B cell (primary cell): ENCODE measurements around the gene ATP1B2. TPM values are rescaled to one million over a fixed set of nuclear protein-coding genes. Genes with fewer than 3 reads are reported as not detected.
"Not testable (repeated sequence)": the region's sequence is repeated elsewhere in the genome, so short reads cannot be mapped to it uniquely, and the experiment has no call there.

Experiments
- ATAC-seq: fragments of 200-7000 bp; cut with Tn5 transposase; one replicate; pipeline ENCODE4 v1.10.0; 2021; ENCODE audit warnings: low read depth, mild to moderate bottlenecking, moderate number of reproducible peaks, moderate library complexity
- CTCF ChIA-PET: fragments of 350-600 bp; sonication (Branson Sonifier 250); formaldehyde crosslinking; loops from one replicate; lab custom pipeline; 2021; ENCODE audit warnings: antibody characterized with exemption, inconsistent platforms; lab: Charles Lee
- POLR2A ChIA-PET: fragments of 350-600 bp; sonication (Branson Sonifier 250); formaldehyde crosslinking; loops from one replicate; lab custom pipeline; 2021; ENCODE audit warnings: antibody characterized with exemption; lab: Charles Lee
- DNase-seq: peaks from one replicate; pipeline ENCODE4 v3.0.0; 2013
- H2AFZ ChIP-seq: 2 replicates; pipeline ENCODE4 v1.6.1; 2012; ENCODE audit warnings: mild to moderate bottlenecking, low read depth, low read length; ENCODE audit not compliant: insufficient read depth, poor library complexity, severe bottlenecking
- H3K27ac ChIP-seq, 2 donors: 1 replicate in 1 of 2; 2 replicates in 1 of 2; pipeline ENCODE4 v1.5.1; 2012 to 2013; ENCODE audit warnings: low read length in 2 of 2, mild to moderate bottlenecking in 2 of 2, moderate library complexity in 1 of 2
- H3K27me3 ChIP-seq, 4 experiments: fragments of 200-600 bp in 1 of 4; sonication (generic) in 1 of 4; replicated peaks in 1 of 4; 1 replicate in 2 of 4; 2 replicates in 2 of 4; pipeline versions ENCODE4 v1.6.1 to v1.7.0; 2013 to 2016; ENCODE audit warnings: low read length in 3 of 4, mild to moderate bottlenecking in 2 of 4, mixed read lengths in 1 of 4, moderate library complexity in 1 of 4; ENCODE audit not compliant: insufficient read depth in 4 of 4, control insufficient read depth in 3 of 4; ENCODE audit errors: control extremely low read depth in 1 of 4
- H3K36me3 ChIP-seq, 2 experiments: replicated peaks in 1 of 2; 1 replicate in 1 of 2; 2 replicates in 1 of 2; pipeline versions ENCODE4 v1.6.1 to v1.7.1; 2013; ENCODE audit warnings: low read length in 1 of 2; ENCODE audit not compliant: insufficient read depth in 2 of 2, control insufficient read depth in 1 of 2; ENCODE audit errors: control extremely low read depth in 1 of 2, extremely low read depth in 1 of 2
- H3K4me1 ChIP-seq, 2 donors: fragments of 200-600 bp in 1 of 2; sonication (generic) in 1 of 2; 1 replicate in 1 of 2; 2 replicates in 1 of 2; pipeline versions ENCODE4 v1.5.1 to v1.6.1; 2013 to 2017; ENCODE audit warnings: low read length in 2 of 2; ENCODE audit not compliant: control insufficient read depth in 2 of 2, insufficient read depth in 2 of 2
- H3K4me2 ChIP-seq: replicated peaks from 2 replicates; pipeline ENCODE3; 2012; ENCODE audit warnings: mild to moderate bottlenecking, low read depth, low read length; ENCODE audit not compliant: poor library complexity, severe bottlenecking
- H3K4me3 ChIP-seq, 5 experiments: fragments of 200-600 bp in 1 of 5; sonication (generic) in 1 of 5; 1 replicate in 3 of 5; 2 replicates in 2 of 5; pipeline versions ENCODE4 v1.5.1 to v1.7.0; 2011 to 2016; ENCODE audit warnings: low read length in 4 of 5, mild to moderate bottlenecking in 4 of 5, low read depth in 2 of 5, control low read depth in 1 of 5, moderate library complexity in 1 of 5; ENCODE audit not compliant: insufficient read depth in 1 of 5; ENCODE audit errors: control extremely low read depth in 1 of 5, extremely low read depth in 1 of 5
- H3K79me2 ChIP-seq: fragments of 200-600 bp; sonication (generic); one replicate; pipeline ENCODE4 v1.6.0; 2016; ENCODE audit warnings: low read length; ENCODE audit not compliant: control insufficient read depth, insufficient read depth
- H3K9ac ChIP-seq: fragments of 200-600 bp; sonication (generic); 2 replicates; pipeline ENCODE4 v1.6.1; 2017; ENCODE audit warnings: mild to moderate bottlenecking, low read length, moderate library complexity
- H3K9me3 ChIP-seq, 3 donors: one replicate each; pipeline versions ENCODE4 v1.6.1 to v1.7.1; 2013; ENCODE audit warnings: low read length in 2 of 3; ENCODE audit not compliant: control insufficient read depth in 2 of 3, insufficient read depth in 1 of 3; ENCODE audit errors: control extremely low read depth in 1 of 3
- H4K20me1 ChIP-seq: 2 replicates; pipeline ENCODE4 v1.6.0; 2012; ENCODE audit warnings: mild to moderate bottlenecking, low read length; ENCODE audit not compliant: insufficient read depth, control insufficient read depth, poor library complexity, severe bottlenecking
- H3K27ac Mint-ChIP-seq: one replicate; pipeline ENCODE4 v1.8.0; 2021; ENCODE audit warnings: mixed read lengths
- H3K27me3 Mint-ChIP-seq: one replicate; pipeline ENCODE4 v1.8.0; 2021; ENCODE audit warnings: mixed read lengths
- H3K4me1 Mint-ChIP-seq: one replicate; pipeline ENCODE4 v1.8.0; 2021; ENCODE audit warnings: mixed read lengths
- H3K4me3 Mint-ChIP-seq: one replicate; pipeline ENCODE4 v1.8.0; 2021; ENCODE audit warnings: mixed read lengths
- H3K9me3 Mint-ChIP-seq: one replicate; pipeline ENCODE4 v1.8.0; 2022; ENCODE audit warnings: mixed read lengths; ENCODE audit not compliant: insufficient read depth
- EZH2 ChIP-seq: IDR thresholded peaks from 2 replicates; pipeline ENCODE4 v1.6.1; 2012; ENCODE audit warnings: borderline replicate concordance, low read depth, mild to moderate bottlenecking, moderate library complexity, low read length; ENCODE audit not compliant: insufficient read depth, poor library complexity, severe bottlenecking
- WGBS: methylation state at CpG from one replicate; pipeline ENCODE4 v1.1.5; 2013; ENCODE audit warnings: missing lambda C conversion rate; ENCODE audit not compliant: insufficient coverage; 5-methylcytosine and 5-hydroxymethylcytosine counted together
- intact Hi-C: fragments of 100-400 bp; cut with micrococcal nuclease; formaldehyde crosslinking; loops from one replicate; pipeline ENCODE4 v1.10.0; 2022
- polyA plus RNA-seq: library from polyadenylated mRNA; depleted of rRNA; stranded (reverse); fragments of >200 nt; gene quantifications from 2 replicates; pipeline ENCODE4 v1.2.3, GENCODE V29; 2012
- total RNA-seq, 2 donors: library from RNA; stranded (reverse); fragments of 120-200 nt in 1 of 2; gene quantifications; 1 replicate in 1 of 2; 2 replicates in 1 of 2; pipeline versions ENCODE4 v1.2.3 to v1.2.4, GENCODE V29; 2013 to 2022
- TF ChIP-seq, protein P1 (sequence below): fragments of 200-600 bp; IDR thresholded peaks from one replicate; pipeline ENCODE4 v1.8.0; 2022; ENCODE audit warnings: antibody characterized with exemption, mild to moderate bottlenecking

ATP1B2 gene
- total and polyA plus RNA-seq, 2 donors (not counting 1 experiment from before 2014, with no cell fraction given): 0.39 TPM; not detected in 1

DNA sequence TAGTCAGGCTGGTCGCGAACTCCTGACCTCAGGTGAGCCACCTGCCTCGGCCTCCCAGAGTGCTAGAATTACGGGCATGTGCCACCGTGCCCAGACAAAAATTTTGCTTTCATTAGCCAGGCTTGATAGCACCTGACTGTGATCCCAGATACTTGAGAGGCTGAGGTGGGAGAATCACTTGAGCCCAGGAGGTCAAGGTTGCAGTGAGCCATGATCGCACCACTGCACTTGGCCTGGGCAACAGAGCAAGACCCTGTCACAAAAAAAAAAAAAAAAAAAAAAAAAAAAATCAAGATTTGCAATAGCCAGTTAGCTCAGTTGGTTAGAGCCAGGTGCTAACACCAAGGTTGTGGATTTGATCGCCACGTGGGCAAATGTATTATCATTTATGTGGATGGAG lies 29.9 kb upstream of the ATP1B2 start:
- intact Hi-C loops: no loop called here

DNA sequence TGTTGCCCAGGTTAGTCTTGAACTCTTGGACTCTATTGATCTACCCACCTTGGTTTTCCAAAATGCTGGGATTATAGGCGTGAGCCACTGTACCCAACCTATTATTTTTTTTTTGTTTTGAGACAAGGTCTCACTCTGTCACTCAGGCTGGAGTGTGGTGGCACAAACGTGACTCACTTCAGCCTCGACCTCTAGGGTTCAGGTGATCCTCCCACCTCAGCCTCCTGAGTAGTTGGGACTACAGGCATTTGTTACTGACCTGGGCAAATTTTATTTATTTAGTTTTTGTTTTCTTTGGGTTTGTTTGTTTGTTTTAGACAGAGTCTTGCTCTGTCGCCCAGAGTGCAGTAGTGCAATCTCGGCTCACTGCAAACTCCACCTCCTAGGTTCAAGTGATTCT lies 27.1 kb upstream of the ATP1B2 start:
- H3K4me1 ChIP-seq: peaks cover 6 to 14% of the 10 kb centered on the region in 2 donors
- ATAC-seq (no peak), DNase-seq (no peak)
- TF ChIP-seq, protein P1, sequence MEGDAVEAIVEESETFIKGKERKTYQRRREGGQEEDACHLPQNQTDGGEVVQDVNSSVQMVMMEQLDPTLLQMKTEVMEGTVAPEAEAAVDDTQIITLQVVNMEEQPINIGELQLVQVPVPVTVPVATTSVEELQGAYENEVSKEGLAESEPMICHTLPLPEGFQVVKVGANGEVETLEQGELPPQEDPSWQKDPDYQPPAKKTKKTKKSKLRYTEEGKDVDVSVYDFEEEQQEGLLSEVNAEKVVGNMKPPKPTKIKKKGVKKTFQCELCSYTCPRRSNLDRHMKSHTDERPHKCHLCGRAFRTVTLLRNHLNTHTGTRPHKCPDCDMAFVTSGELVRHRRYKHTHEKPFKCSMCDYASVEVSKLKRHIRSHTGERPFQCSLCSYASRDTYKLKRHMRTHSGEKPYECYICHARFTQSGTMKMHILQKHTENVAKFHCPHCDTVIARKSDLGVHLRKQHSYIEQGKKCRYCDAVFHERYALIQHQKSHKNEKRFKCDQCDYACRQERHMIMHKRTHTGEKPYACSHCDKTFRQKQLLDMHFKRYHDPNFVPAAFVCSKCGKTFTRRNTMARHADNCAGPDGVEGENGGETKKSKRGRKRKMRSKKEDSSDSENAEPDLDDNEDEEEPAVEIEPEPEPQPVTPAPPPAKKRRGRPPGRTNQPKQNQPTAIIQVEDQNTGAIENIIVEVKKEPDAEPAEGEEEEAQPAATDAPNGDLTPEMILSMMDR: no peak
- TF ChIP-seq EZH2: no peak
- H3K27me3 Mint-ChIP-seq: no peaks in the 10 kb centered on the region
- whole genome bisulfite sequencing: 93% methylated on average over 3 of the region's 5 CpGs
- H3K4me2 ChIP-seq: no peak overlapping the region
- ChIA-PET POLR2A (no interaction called here), CTCF (no interaction called here)
- no peaks in the 10 kb centered on the region for H4K20me1 ChIP-seq
- H3K36me3 ChIP-seq: no peaks in the 10 kb centered on the region
- no peaks in the 10 kb centered on the region for H3K9me3 Mint-ChIP-seq
- intact Hi-C loops: no loop called here
- no peak overlapping the region for H3K4me3 Mint-ChIP-seq
- H3K4me1 Mint-ChIP-seq: peaks cover 17% of the 10 kb centered on the region
- no peak overlapping the region for H3K27ac Mint-ChIP-seq
- H3K27me3 ChIP-seq: no peaks in the 10 kb centered on the region
- no peak overlapping the region for H2AFZ ChIP-seq
- H3K9ac ChIP-seq: no peak overlapping the region
- H3K9me3 ChIP-seq: no peaks in the 10 kb centered on the region
- H3K4me3 ChIP-seq: no peak overlapping the region
- no peak overlapping the region for H3K27ac ChIP-seq
- H3K79me2 ChIP-seq: peaks cover 11% of the 10 kb centered on the region

More for the DNA sequence above, 29.9 kb upstream of the ATP1B2 start:
- no peaks in the 10 kb centered on the region for H3K4me1 Mint-ChIP-seq
- 97% methylated on average over 6 of the region's 8 CpGs for WGBS
- no peaks in the 10 kb centered on the region for H3K79me2 ChIP-seq
- ATAC-seq: no peak
- H3K9ac ChIP-seq: no peak overlapping the region
- no peak overlapping the region for H3K27ac Mint-ChIP-seq
- ChIA-PET POLR2A (interaction anchor here (0.5 kb wide), 1 partner anchor 627 kb away, joined by 4 read pairs; the partner anchor contains the start of gene CTC1), CTCF (interaction anchor here (1.2 kb wide), 1 partner anchor 11 kb away, joined by 3 read pairs; no protein-coding TSS in a partner anchor)
- no peak overlapping the region for H3K4me2 ChIP-seq
- H3K36me3 ChIP-seq: no peaks in the 10 kb centered on the region
- no peak overlapping the region for H3K4me3 Mint-ChIP-seq
- H2AFZ ChIP-seq: no peak overlapping the region
- H4K20me1 ChIP-seq: no peaks in the 10 kb centered on the region
- H3K9me3 Mint-ChIP-seq: no peaks in the 10 kb centered on the region
- no peaks in the 10 kb centered on the region for H3K4me1 ChIP-seq
- H3K27ac ChIP-seq: no peak overlapping the region
- H3K27me3 ChIP-seq: no peaks in the 10 kb centered on the region
- no peaks in the 10 kb centered on the region for H3K9me3 ChIP-seq
- TF ChIP-seq, protein P1: no peak
- no peak for TF ChIP-seq EZH2
- no peaks in the 10 kb centered on the region for H3K27me3 Mint-ChIP-seq
- H3K4me3 ChIP-seq: no peak overlapping the region
- DNase-seq: no peak

DNA sequence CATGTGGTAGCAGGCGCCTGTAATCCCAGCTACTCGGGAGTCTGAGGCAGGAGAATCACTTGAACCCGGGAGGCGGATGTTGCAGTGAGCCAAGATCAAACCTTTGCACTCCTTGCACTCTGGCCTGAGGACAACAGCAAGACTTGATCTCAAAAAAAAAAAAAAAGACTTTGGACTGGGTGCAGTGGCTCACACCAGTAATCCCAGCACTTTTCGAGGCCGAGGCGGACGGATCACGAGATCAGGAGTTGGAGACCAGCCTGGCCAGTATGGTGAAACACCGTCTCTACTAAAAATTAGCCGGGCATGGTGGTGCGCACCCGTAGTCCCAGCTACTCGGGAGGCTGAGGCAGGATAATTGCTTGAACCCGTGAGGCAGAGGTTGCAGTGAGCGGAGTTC lies 25.0 kb upstream of the ATP1B2 start:
- H2AFZ ChIP-seq, H3K4me3 Mint-ChIP-seq, H3K4me2 ChIP-seq, H3K27me3 ChIP-seq, H3K9ac ChIP-seq, H4K20me1 ChIP-seq, intact Hi-C loops, DNase-seq, H3K27ac Mint-ChIP-seq, H3K27ac ChIP-seq, ATAC-seq, POLR2A ChIA-PET, H3K9me3 ChIP-seq, H3K9me3 Mint-ChIP-seq, H3K4me3 ChIP-seq, CTCF ChIA-PET, H3K27me3 Mint-ChIP-seq, H3K36me3 ChIP-seq: not testable (repeated sequence)
- H3K4me1 Mint-ChIP-seq: peaks cover 17% of the 10 kb centered on the region
- Histone ChIP-seq H3K4me1 (peaks cover 6 to 14% of the 10 kb centered on the region in 2 donors), H3K79me2 (peaks cover 11% of the 10 kb centered on the region)
- 98% methylated on average over 14 of the region's 16 CpGs for WGBS
